Measurements from ENCODE around the gene FBXL7. TPM values are rescaled to one million over a fixed set of nuclear protein-coding genes. Genes with fewer than 3 reads are reported as not detected.

The FBXL7 gene
- total RNA-seq, 6 experiments from 2014 or later = 0.81 to 1.9 (median 1.3) TPM

DNA sequence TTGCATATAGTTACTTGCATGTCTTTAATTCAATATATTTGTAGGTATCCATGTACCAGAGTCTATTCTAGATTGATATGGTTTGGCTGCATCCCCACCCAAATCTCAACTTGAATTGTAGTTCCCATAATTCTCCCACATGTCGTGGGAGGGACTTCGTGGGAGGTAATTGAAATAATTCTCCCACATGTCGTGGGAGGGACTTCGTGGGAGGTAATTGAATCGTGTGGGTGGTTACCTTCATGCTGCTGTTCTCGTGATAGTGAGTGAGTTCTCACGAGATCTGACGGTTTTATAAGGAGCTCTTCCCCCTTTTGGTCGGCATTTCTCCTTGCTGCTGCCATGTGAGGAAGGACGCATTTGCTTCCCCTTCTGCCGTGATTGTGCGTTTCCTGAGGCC is 16.5 kb downstream of the FBXL7 start:
- intact Hi-C loops (cut with DNase I) = no loop called here
- H3K27me3 ChIP-seq = no peaks in the 10 kb centered on the region
- 68% methylated on average over 11 of the region's 12 CpGs for WGBS (ENCODE audit: insufficient coverage, low coverage, low lambda C conversion rate, missing lambda C conversion rate)

DNA sequence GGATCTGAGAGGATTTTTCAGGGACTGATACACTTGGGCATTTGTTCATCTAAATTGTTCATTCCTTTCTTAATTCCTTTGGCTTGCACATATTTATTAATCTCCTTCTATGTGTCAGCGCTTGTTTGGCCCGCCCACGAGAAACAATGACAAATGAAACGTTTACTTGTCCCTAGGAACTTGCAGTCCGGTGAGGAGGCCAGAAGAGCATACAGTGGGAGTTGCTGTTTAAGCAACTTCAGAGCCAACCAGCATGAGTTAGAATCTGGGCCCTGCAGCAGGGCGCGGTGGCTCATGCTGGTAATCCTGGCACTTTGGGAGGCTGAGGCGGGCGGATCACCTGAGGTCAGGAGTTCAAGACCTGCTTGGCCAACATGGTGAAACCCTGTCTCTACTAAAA is 18.8 kb downstream of the FBXL7 start:
- intact Hi-C loops (cut with DNase I) = no loop called here
- Histone ChIP-seq H3K27ac (no peak overlapping the region), H3K4me3 (no peak overlapping the region), H3K27me3 (no peaks in the 10 kb centered on the region), H3K36me3 (no peaks in the 10 kb centered on the region), H3K4me1 (no peaks in the 10 kb centered on the region), H3K9me3 (no peaks in the 10 kb centered on the region)
- TF ChIP-seq, protein P1, sequence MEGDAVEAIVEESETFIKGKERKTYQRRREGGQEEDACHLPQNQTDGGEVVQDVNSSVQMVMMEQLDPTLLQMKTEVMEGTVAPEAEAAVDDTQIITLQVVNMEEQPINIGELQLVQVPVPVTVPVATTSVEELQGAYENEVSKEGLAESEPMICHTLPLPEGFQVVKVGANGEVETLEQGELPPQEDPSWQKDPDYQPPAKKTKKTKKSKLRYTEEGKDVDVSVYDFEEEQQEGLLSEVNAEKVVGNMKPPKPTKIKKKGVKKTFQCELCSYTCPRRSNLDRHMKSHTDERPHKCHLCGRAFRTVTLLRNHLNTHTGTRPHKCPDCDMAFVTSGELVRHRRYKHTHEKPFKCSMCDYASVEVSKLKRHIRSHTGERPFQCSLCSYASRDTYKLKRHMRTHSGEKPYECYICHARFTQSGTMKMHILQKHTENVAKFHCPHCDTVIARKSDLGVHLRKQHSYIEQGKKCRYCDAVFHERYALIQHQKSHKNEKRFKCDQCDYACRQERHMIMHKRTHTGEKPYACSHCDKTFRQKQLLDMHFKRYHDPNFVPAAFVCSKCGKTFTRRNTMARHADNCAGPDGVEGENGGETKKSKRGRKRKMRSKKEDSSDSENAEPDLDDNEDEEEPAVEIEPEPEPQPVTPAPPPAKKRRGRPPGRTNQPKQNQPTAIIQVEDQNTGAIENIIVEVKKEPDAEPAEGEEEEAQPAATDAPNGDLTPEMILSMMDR (IDR thresholded peaks at IDR 0.05) = no peak
- no peak for TF ChIP-seq POLR2A (IDR thresholded peaks at IDR 0.05)
- DNase-seq = no peak
- no peak for ATAC-seq
- 89% methylated on average over 9 of the region's 9 CpGs for WGBS (ENCODE audit: insufficient coverage, low coverage, low lambda C conversion rate, missing lambda C conversion rate)

More for the DNA sequence above, 16.5 kb downstream of the FBXL7 start:
- Histone ChIP-seq H3K4me1 (no peaks in the 10 kb centered on the region), H3K4me3 (no peak overlapping the region), H3K27ac (no peak overlapping the region), H3K36me3 (no peaks in the 10 kb centered on the region), H3K9me3 (no peaks in the 10 kb centered on the region)
- no peak for ATAC-seq
- TF ChIP-seq, protein P1 (IDR thresholded peaks at IDR 0.05) = no peak
- TF ChIP-seq POLR2A (IDR thresholded peaks at IDR 0.05) = no peak
- no peak for DNase-seq

DNA sequence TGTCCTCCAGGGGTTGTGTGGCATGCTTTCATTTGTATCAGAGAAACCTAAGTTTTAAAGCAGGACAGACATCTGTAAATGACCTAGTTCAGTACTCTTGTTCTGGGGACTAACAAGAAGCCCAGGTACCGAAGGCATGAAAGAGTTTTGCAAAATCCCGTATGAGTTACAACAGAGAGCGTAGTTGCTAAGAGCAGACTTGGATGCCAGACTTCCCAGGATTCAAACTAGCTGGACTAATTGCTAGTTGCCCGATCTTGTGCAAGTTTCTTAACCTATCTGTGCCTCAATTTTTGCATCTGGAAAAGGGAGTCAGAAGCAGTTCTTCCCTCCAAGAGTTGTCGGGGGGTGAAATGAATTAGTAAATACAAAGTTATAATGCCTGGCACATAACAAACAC is 20.9 kb downstream of the FBXL7 start:
- no peak for TF ChIP-seq POLR2A (IDR thresholded peaks at IDR 0.05)
- TF ChIP-seq, protein P1 (IDR thresholded peaks at IDR 0.05) = no peak
- Histone ChIP-seq H3K4me1 (no peaks in the 10 kb centered on the region), H3K27ac (no peak overlapping the region), H3K36me3 (no peaks in the 10 kb centered on the region), H3K4me3 (no peak overlapping the region), H3K27me3 (no peaks in the 10 kb centered on the region), H3K9me3 (no peaks in the 10 kb centered on the region)
- 65% methylated on average over 5 of the region's 5 CpGs for WGBS (ENCODE audit: insufficient coverage, low coverage, low lambda C conversion rate, missing lambda C conversion rate)
- ATAC-seq = no peak
- no peak for DNase-seq
- intact Hi-C loops (cut with DNase I) = no loop called here

DNA sequence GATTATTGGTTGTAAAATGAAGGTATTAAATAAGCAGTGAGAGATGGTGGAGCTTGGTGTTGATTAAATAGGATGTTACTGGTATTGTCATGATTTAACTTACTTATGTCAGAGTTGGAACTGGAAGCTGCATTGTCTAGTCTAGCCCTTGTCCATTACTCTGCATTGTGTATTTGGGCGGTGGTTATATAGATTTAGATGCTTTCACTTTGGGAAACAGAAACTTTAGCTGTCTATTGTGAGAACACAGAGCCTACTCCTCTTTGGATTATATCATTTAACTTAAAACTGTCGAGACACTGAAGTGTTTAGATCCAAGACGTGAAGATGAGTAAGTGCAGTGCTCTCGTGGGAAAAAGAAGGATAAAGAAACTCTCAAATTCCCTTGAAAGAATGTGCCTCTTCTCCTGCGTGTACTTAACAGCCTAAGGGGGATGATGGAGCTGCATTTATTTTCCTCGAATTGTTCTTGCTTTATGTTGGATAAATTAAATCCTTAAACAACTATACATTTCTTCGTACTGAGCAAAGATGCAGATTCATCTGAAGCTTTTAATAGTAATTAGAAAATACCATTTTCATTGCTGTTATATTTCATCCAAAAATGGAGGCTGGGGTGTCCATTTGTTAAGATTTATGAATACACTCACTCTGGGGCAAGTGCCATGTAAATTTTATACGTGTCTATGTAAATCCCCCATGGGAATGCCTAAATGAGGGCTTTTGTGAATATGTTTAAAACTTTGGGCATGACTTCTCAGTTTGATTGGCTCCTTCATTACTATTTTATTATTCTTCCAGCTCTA is 21.6 kb downstream of the FBXL7 start:
- no peak for ATAC-seq
- Histone ChIP-seq H3K4me1 (no peaks in the 10 kb centered on the region), H3K27me3 (no peaks in the 10 kb centered on the region), H3K36me3 (no peaks in the 10 kb centered on the region), H3K4me3 (no peak overlapping the region), H3K27ac (no peak overlapping the region), H3K9me3 (no peaks in the 10 kb centered on the region)
- WGBS (ENCODE audit: insufficient coverage, low coverage, low lambda C conversion rate, missing lambda C conversion rate) = 47% methylated on average over 8 of the region's 8 CpGs
- intact Hi-C loops (cut with DNase I) = no loop called here
- TF ChIP-seq, protein P1 (IDR thresholded peaks at IDR 0.05) = no peak
- no peak for TF ChIP-seq POLR2A (IDR thresholded peaks at IDR 0.05)
- no peak for DNase-seq

All from right lobe of liver (tissue), 6 donors.